ENCODE results near the gene FGL2.

GRCh38 chr7:77181734-77182133 is 17.9 kb downstream of the FGL2 start:
- TF ChIP-seq POLR2A (IDR thresholded peaks at IDR 0.05) (no peak), CTCF (IDR thresholded peaks at IDR 0.05) (no peak), POLR2AphosphoS5 (IDR thresholded peaks at IDR 0.05) (no peak)
